Measurements from ENCODE around the gene KIF26B.
"Not testable (repeated sequence)": the region's sequence is repeated elsewhere in the genome, so short reads cannot be mapped to it uniquely, and the experiment has no call there.

Gene KIF26B

GRCh38 chr1:245389873-245390272 lies 235.1 kb downstream of the KIF26B start:
- no peak overlapping the region for H3K4me3 ChIP-seq (ENCODE audit: low read length)
- no peaks in the 10 kb centered on the region for H3K27me3 ChIP-seq (ENCODE audit: control insufficient read depth, insufficient read depth, low read length)
- H3K36me3 ChIP-seq (ENCODE audit: control insufficient read depth, insufficient read depth, low read length) = no peaks in the 10 kb centered on the region
- no peak overlapping the region for H3K27ac ChIP-seq (ENCODE audit: low read depth, low read length)
- H3K4me1 ChIP-seq (ENCODE audit: control insufficient read depth, insufficient read depth, low read length) = no peaks in the 10 kb centered on the region
- H3K9ac ChIP-seq (ENCODE audit: low read length) = no peak overlapping the region

- Histone ChIP-seq H3K4me1 (ENCODE audit: control insufficient read depth, insufficient read depth, low read length) (no peaks in the 10 kb centered on the region), H3K27ac (ENCODE audit: low read depth, low read length) (no peak overlapping the region), H3K36me3 (ENCODE audit: control insufficient read depth, insufficient read depth, low read length) (no peaks in the 10 kb centered on the region), H3K4me3 (ENCODE audit: low read length) (no peak overlapping the region), H3K27me3 (ENCODE audit: control insufficient read depth, insufficient read depth, low read length) (no peaks in the 10 kb centered on the region), H3K9ac (ENCODE audit: low read length) (no peak overlapping the region)
These were observed 236.2 kb downstream of the KIF26B start for GRCh38 chr1:245390975-245391374.

GRCh38 chr1:245393694-245394093 lies 238.9 kb downstream of the KIF26B start:
- Histone ChIP-seq H3K9ac (ENCODE audit: low read length) (no peak overlapping the region), H3K4me1 (ENCODE audit: control insufficient read depth, insufficient read depth, low read length) (no peaks in the 10 kb centered on the region), H3K4me3 (ENCODE audit: low read length) (no peak overlapping the region), H3K36me3 (ENCODE audit: control insufficient read depth, insufficient read depth, low read length) (no peaks in the 10 kb centered on the region), H3K27me3 (ENCODE audit: control insufficient read depth, insufficient read depth, low read length) (no peaks in the 10 kb centered on the region), H3K27ac (ENCODE audit: low read depth, low read length) (no peak overlapping the region)

- Histone ChIP-seq H3K36me3 (ENCODE audit: control insufficient read depth, insufficient read depth, low read length) (no peaks in the 10 kb centered on the region), H3K27ac (ENCODE audit: low read depth, low read length) (no peak overlapping the region), H3K4me1 (ENCODE audit: control insufficient read depth, insufficient read depth, low read length) (no peaks in the 10 kb centered on the region), H3K27me3 (ENCODE audit: control insufficient read depth, insufficient read depth, low read length) (no peaks in the 10 kb centered on the region), H3K9ac (ENCODE audit: low read length) (no peak overlapping the region), H3K4me3 (ENCODE audit: low read length) (no peak overlapping the region)
These were observed 240.9 kb downstream of the KIF26B start for GRCh38 chr1:245395680-245396079.

GRCh38 chr1:245396615-245397014 lies 241.8 kb downstream of the KIF26B start:
- Histone ChIP-seq H3K4me1 (ENCODE audit: control insufficient read depth, insufficient read depth, low read length) (no peaks in the 10 kb centered on the region), H3K27ac (ENCODE audit: low read depth, low read length) (no peak overlapping the region), H3K27me3 (ENCODE audit: control insufficient read depth, insufficient read depth, low read length) (no peaks in the 10 kb centered on the region), H3K36me3 (ENCODE audit: control insufficient read depth, insufficient read depth, low read length) (no peaks in the 10 kb centered on the region), H3K4me3 (ENCODE audit: low read length) (no peak overlapping the region), H3K9ac (ENCODE audit: low read length) (no peak overlapping the region)

- H3K27ac ChIP-seq (ENCODE audit: low read depth, low read length) = no peak overlapping the region
- H3K36me3 ChIP-seq (ENCODE audit: control insufficient read depth, insufficient read depth, low read length) = no peaks in the 10 kb centered on the region
- no peak overlapping the region for H3K9ac ChIP-seq (ENCODE audit: low read length)
- no peaks in the 10 kb centered on the region for H3K27me3 ChIP-seq (ENCODE audit: control insufficient read depth, insufficient read depth, low read length)
- no peak overlapping the region for H3K4me3 ChIP-seq (ENCODE audit: low read length)
- no peaks in the 10 kb centered on the region for H3K4me1 ChIP-seq (ENCODE audit: control insufficient read depth, insufficient read depth, low read length)
These were observed 243.0 kb downstream of the KIF26B start for GRCh38 chr1:245397771-245398170.

- Histone ChIP-seq H3K4me3 (ENCODE audit: low read length) (no peak overlapping the region), H3K4me1 (ENCODE audit: control insufficient read depth, insufficient read depth, low read length) (no peaks in the 10 kb centered on the region), H3K9ac (ENCODE audit: low read length) (no peak overlapping the region), H3K36me3 (ENCODE audit: control insufficient read depth, insufficient read depth, low read length) (no peaks in the 10 kb centered on the region), H3K27me3 (ENCODE audit: control insufficient read depth, insufficient read depth, low read length) (no peaks in the 10 kb centered on the region), H3K27ac (ENCODE audit: low read depth, low read length) (no peak overlapping the region)
These were observed 243.4 kb downstream of the KIF26B start for GRCh38 chr1:245398180-245398579.

GRCh38 chr1:245401881-245402587 lies 247.2 kb downstream of the KIF26B start:
- H3K27me3 ChIP-seq (ENCODE audit: control insufficient read depth, insufficient read depth, low read length) = no peaks in the 10 kb centered on the region

GRCh38 chr1:245402998-245403397 lies 248.2 kb downstream of the KIF26B start:
- not testable (repeated sequence) for H3K4me3 ChIP-seq (ENCODE audit: low read length); H3K4me1 ChIP-seq (ENCODE audit: control insufficient read depth, insufficient read depth, low read length); H3K36me3 ChIP-seq (ENCODE audit: control insufficient read depth, insufficient read depth, low read length); H3K27ac ChIP-seq (ENCODE audit: low read depth, low read length); H3K9ac ChIP-seq (ENCODE audit: low read length); H3K27me3 ChIP-seq (ENCODE audit: control insufficient read depth, insufficient read depth, low read length)

More at GRCh38 chr1:245401881-245402587, 247.2 kb downstream of the KIF26B start:
- H3K4me1 ChIP-seq (ENCODE audit: control insufficient read depth, insufficient read depth, low read length) = no peaks in the 10 kb centered on the region
- H3K36me3 ChIP-seq (ENCODE audit: control insufficient read depth, insufficient read depth, low read length) = no peaks in the 10 kb centered on the region
- H3K27ac ChIP-seq (ENCODE audit: low read depth, low read length) = no peak overlapping the region
- no peak overlapping the region for H3K9ac ChIP-seq (ENCODE audit: low read length)
- H3K4me3 ChIP-seq (ENCODE audit: low read length) = no peak overlapping the region

- no peak overlapping the region for H3K4me3 ChIP-seq (ENCODE audit: low read length)
- no peak overlapping the region for H3K27ac ChIP-seq (ENCODE audit: low read depth, low read length)
- no peaks in the 10 kb centered on the region for H3K27me3 ChIP-seq (ENCODE audit: control insufficient read depth, insufficient read depth, low read length)
- H3K4me1 ChIP-seq (ENCODE audit: control insufficient read depth, insufficient read depth, low read length) = no peaks in the 10 kb centered on the region
- H3K9ac ChIP-seq (ENCODE audit: low read length) = no peak overlapping the region
- H3K36me3 ChIP-seq (ENCODE audit: control insufficient read depth, insufficient read depth, low read length) = no peaks in the 10 kb centered on the region
These were observed 249.7 kb downstream of the KIF26B start for GRCh38 chr1:245404527-245404926.

GRCh38 chr1:245404952-245405351 lies 250.2 kb downstream of the KIF26B start:
- no peaks in the 10 kb centered on the region for H3K27me3 ChIP-seq (ENCODE audit: control insufficient read depth, insufficient read depth, low read length)
- H3K9ac ChIP-seq (ENCODE audit: low read length) = no peak overlapping the region

GRCh38 chr1:245406426-245406825 lies 251.6 kb downstream of the KIF26B start:
- H3K36me3 ChIP-seq (ENCODE audit: control insufficient read depth, insufficient read depth, low read length) = no peaks in the 10 kb centered on the region
- no peak overlapping the region for H3K4me3 ChIP-seq (ENCODE audit: low read length)
- H3K27me3 ChIP-seq (ENCODE audit: control insufficient read depth, insufficient read depth, low read length) = no peaks in the 10 kb centered on the region
- no peaks in the 10 kb centered on the region for H3K4me1 ChIP-seq (ENCODE audit: control insufficient read depth, insufficient read depth, low read length)
- H3K9ac ChIP-seq (ENCODE audit: low read length) = no peak overlapping the region
- no peak overlapping the region for H3K27ac ChIP-seq (ENCODE audit: low read depth, low read length)

More at GRCh38 chr1:245404952-245405351, 250.2 kb downstream of the KIF26B start:
- Histone ChIP-seq H3K4me3 (ENCODE audit: low read length) (no peak overlapping the region), H3K4me1 (ENCODE audit: control insufficient read depth, insufficient read depth, low read length) (no peaks in the 10 kb centered on the region), H3K36me3 (ENCODE audit: control insufficient read depth, insufficient read depth, low read length) (no peaks in the 10 kb centered on the region), H3K27ac (ENCODE audit: low read depth, low read length) (no peak overlapping the region)

- H3K27ac ChIP-seq (ENCODE audit: low read depth, low read length) = no peak overlapping the region
- no peak overlapping the region for H3K4me3 ChIP-seq (ENCODE audit: low read length)
- no peaks in the 10 kb centered on the region for H3K36me3 ChIP-seq (ENCODE audit: control insufficient read depth, insufficient read depth, low read length)
- H3K9ac ChIP-seq (ENCODE audit: low read length) = no peak overlapping the region
- no peaks in the 10 kb centered on the region for H3K27me3 ChIP-seq (ENCODE audit: control insufficient read depth, insufficient read depth, low read length)
- no peaks in the 10 kb centered on the region for H3K4me1 ChIP-seq (ENCODE audit: control insufficient read depth, insufficient read depth, low read length)
These were observed 253.2 kb downstream of the KIF26B start for GRCh38 chr1:245407983-245408382.
